Testis (tissue), 3 donors: ENCODE measurements around the gene HOXB8. TPM values are rescaled to one million over a fixed set of nuclear protein-coding genes. Genes with fewer than 3 reads are reported as not detected.
A peak's percentile ranks its signal among the peaks of the same experiment; 100 is the strongest.

Experiments
- DNase-seq: peaks from one replicate; pipeline ENCODE4 v3.0.0-alpha.2; 2019
- H3K27ac ChIP-seq, 2 donors: fragments of 200-600 bp; sonication (generic); one replicate each; pipeline ENCODE4 v1.5.1; 2019
- H3K27me3 ChIP-seq: fragments of 200-600 bp; sonication (generic); one replicate; pipeline ENCODE4 v1.5.1; 2019
- H3K36me3 ChIP-seq: fragments of 200-600 bp; sonication (generic); one replicate; pipeline ENCODE4 v1.5.1; 2017; ENCODE audit warnings: low read depth; ENCODE audit errors: missing control alignments
- H3K4me1 ChIP-seq: fragments of 200-600 bp; sonication (generic); one replicate; pipeline ENCODE4 v1.5.1; 2019
- H3K4me3 ChIP-seq, 2 donors: fragments of 200-600 bp; sonication (generic); one replicate each; pipeline ENCODE4 v1.5.1; 2017 to 2019
- H3K9me3 ChIP-seq: fragments of 200-600 bp; sonication (generic); one replicate; pipeline ENCODE4 v1.5.1; 2017
- CTCF ChIP-seq, 3 experiments: fragments of 450-650 bp in 2 of 3; fragments of 200-600 bp in 1 of 3; sonication (generic) in 1 of 3; IDR thresholded peaks; one replicate each; pipeline ENCODE4 v1.5.1; 2016 to 2019; ENCODE audit warnings: antibody characterized with exemption in 3 of 3, mild to moderate bottlenecking in 2 of 3, moderate library complexity in 1 of 3
- POLR2A ChIP-seq: fragments of 450-650 bp; IDR thresholded peaks from one replicate; pipeline ENCODE4 v1.6.1; 2017; ENCODE audit warnings: antibody characterized with exemption, mild to moderate bottlenecking, moderate library complexity
- WGBS, 2 donors: methylation state at CpG; one replicate each; pipeline ENCODE4 v1.1.5; 2018; 5-methylcytosine and 5-hydroxymethylcytosine counted together
- intact Hi-C: fragments of 100-400 bp; cut with DNase I; formaldehyde crosslinking; loops from one replicate; pipeline ENCODE4 v1.15.1; 2023; ENCODE audit warnings: low total_unique reads
- polyA plus RNA-seq: library from polyadenylated mRNA; stranded (reverse); fragments of 350-450 nt; fragmentation: Illumina TruSeq; extraction: RNeasy Lipid Tissue Mini Kit (QIAGEN cat#74804); gene quantifications from one replicate; pipeline ENCODE4 v1.2.3, GENCODE V29; 2014; ENCODE audit warnings: low read depth, low replicate concordance; ENCODE audit not compliant: insufficient read depth
- total RNA-seq, 2 donors: library from RNA; depleted of rRNA; stranded (reverse); fragments of >200 nt; gene quantifications; one replicate each; pipeline ENCODE4 v1.2.3, GENCODE V29; 2016

HOXB8 gene
- total and polyA plus RNA-seq, 3 donors from 2014 or later = 1.2 to 2.7 (median 2.0) TPM

- H3K27ac ChIP-seq = no peak overlapping the region
- 67 to 70% methylated on average over 4 of the region's 4 CpGs for WGBS, 2 donors
Measured at GRCh38 chr17:48565925-48566710, 49.0 kb downstream of the HOXB8 start.

GRCh38 chr17:48565022-48565554 is 50.0 kb downstream of the HOXB8 start:
- no peak for TF ChIP-seq CTCF (IDR thresholded peaks at IDR 0.05)
- no peak for TF ChIP-seq POLR2A
- Histone ChIP-seq H3K9me3 (no peaks in the 10 kb centered on the region), H3K36me3 (no peaks in the 10 kb centered on the region), H3K4me3 (no peak overlapping the region), H3K27ac (no peak overlapping the region), H3K27me3 (no peaks in the 10 kb centered on the region), H3K4me1 (no peaks in the 10 kb centered on the region)
- WGBS, 2 donors = 38 to 43% methylated on average over 2 of the region's 2 CpGs
- intact Hi-C loops = no loop called here
- DNase-seq = no peak

More at GRCh38 chr17:48565925-48566710, 49.0 kb downstream of the HOXB8 start:
- Histone ChIP-seq H3K27me3 (no peaks in the 10 kb centered on the region), H3K36me3 (no peaks in the 10 kb centered on the region), H3K4me1 (no peaks in the 10 kb centered on the region), H3K4me3 (no peak overlapping the region), H3K9me3 (no peaks in the 10 kb centered on the region)
- TF ChIP-seq CTCF (IDR thresholded peaks at IDR 0.05) (no peak), POLR2A (no peak)
- intact Hi-C loops = no loop called here
- no peak for DNase-seq

GRCh38 chr17:48564188-48565021 is 50.7 kb downstream of the HOXB8 start:
- Histone ChIP-seq H3K9me3 (no peaks in the 10 kb centered on the region), H3K27ac (no peak overlapping the region), H3K4me3 (peak overlapping the region; percentile 39 to 50), H3K4me1 (no peaks in the 10 kb centered on the region), H3K36me3 (no peaks in the 10 kb centered on the region), H3K27me3 (no peaks in the 10 kb centered on the region)
- no peak for DNase-seq
- 3 to 6% methylated on average over 23 to 54 of the region's 73 CpGs for WGBS, 2 donors
- TF ChIP-seq POLR2A (no peak), CTCF (IDR thresholded peaks at IDR 0.05) (no peak)
- intact Hi-C loops = no loop called here

GRCh38 chr17:48563867-48564187 is 51.3 kb downstream of the HOXB8 start:
- Histone ChIP-seq H3K9me3 (no peaks in the 10 kb centered on the region), H3K4me3 (peak overlapping the region; percentile 39 to 50), H3K27ac (no peak overlapping the region), H3K36me3 (no peaks in the 10 kb centered on the region), H3K27me3 (no peaks in the 10 kb centered on the region), H3K4me1 (no peaks in the 10 kb centered on the region)
- 11 to 18% methylated on average over 10 of the region's 10 CpGs for WGBS, 2 donors
- intact Hi-C loops = no loop called here
- no peak for DNase-seq
- TF ChIP-seq POLR2A = no peak
- TF ChIP-seq CTCF (IDR thresholded peaks at IDR 0.05) = no peak
